Measurements from ENCODE around the gene VPS37D. TPM values are rescaled to one million over a fixed set of nuclear protein-coding genes. Genes with fewer than 3 reads are reported as not detected.

The VPS37D gene
- total and polyA plus RNA-seq, 2 donors = 3.2 to 4.7 TPM

- Histone ChIP-seq H3K36me3 (ENCODE audit: insufficient read depth) (no peaks in the 10 kb centered on the region), H3K4me1 (ENCODE audit: insufficient read depth) (no peaks in the 10 kb centered on the region), H3K27ac (ENCODE audit: low read depth) (no peak overlapping the region), H3K4me3 (ENCODE audit: low read depth, low read length) (no peak overlapping the region)
- WGBS = 91% methylated on average over 15 of the region's 15 CpGs
- no peak for DNase-seq (ENCODE audit: extremely low spot score)
Observed at GRCh38 chr7:73700581-73701134, 33.0 kb downstream of the VPS37D start.

- no peak overlapping the region for H3K27ac ChIP-seq (ENCODE audit: low read depth)
- no peaks in the 10 kb centered on the region for H3K36me3 ChIP-seq (ENCODE audit: insufficient read depth)
- WGBS = 71% methylated on average over 13 of the region's 13 CpGs
- no peaks in the 10 kb centered on the region for H3K4me1 ChIP-seq (ENCODE audit: insufficient read depth)
- no peak for DNase-seq (ENCODE audit: extremely low spot score)
- no peak overlapping the region for H3K4me3 ChIP-seq (ENCODE audit: low read depth, low read length)
Observed at GRCh38 chr7:73701357-73701995, 33.8 kb downstream of the VPS37D start.

- Histone ChIP-seq H3K4me1 (ENCODE audit: insufficient read depth) (no peaks in the 10 kb centered on the region), H3K4me3 (ENCODE audit: low read depth, low read length) (no peak overlapping the region), H3K36me3 (ENCODE audit: insufficient read depth) (no peaks in the 10 kb centered on the region), H3K27ac (ENCODE audit: low read depth) (no peak overlapping the region)
- WGBS = 84% methylated on average over 8 of the region's 8 CpGs
- DNase-seq (ENCODE audit: extremely low spot score) = no peak
Observed at GRCh38 chr7:73702226-73702625, 34.6 kb downstream of the VPS37D start.

- WGBS = 90% methylated on average over 18 of the region's 18 CpGs
- DNase-seq (ENCODE audit: extremely low spot score) = no peak
- no peaks in the 10 kb centered on the region for H3K36me3 ChIP-seq (ENCODE audit: insufficient read depth)
- no peaks in the 10 kb centered on the region for H3K4me1 ChIP-seq (ENCODE audit: insufficient read depth)
- H3K4me3 ChIP-seq (ENCODE audit: low read depth, low read length) = no peak overlapping the region
- H3K27ac ChIP-seq (ENCODE audit: low read depth) = no peak overlapping the region
Observed at GRCh38 chr7:73702665-73703064, 35.0 kb downstream of the VPS37D start.

- WGBS = 67% methylated on average over 13 of the region's 13 CpGs
- Histone ChIP-seq H3K36me3 (ENCODE audit: insufficient read depth) (no peaks in the 10 kb centered on the region), H3K27ac (ENCODE audit: low read depth) (no peak overlapping the region)
Observed at GRCh38 chr7:73703225-73703624, 35.6 kb downstream of the VPS37D start.

GRCh38 chr7:73703757-73704639, 36.4 kb downstream of the VPS37D start:
- 25% methylated on average over 45 of the region's 45 CpGs for WGBS
- no peaks in the 10 kb centered on the region for H3K4me1 ChIP-seq (ENCODE audit: insufficient read depth)
- H3K36me3 ChIP-seq (ENCODE audit: insufficient read depth) = no peaks in the 10 kb centered on the region
- H3K27ac ChIP-seq (ENCODE audit: low read depth) = no peak overlapping the region
- no peak overlapping the region for H3K4me3 ChIP-seq (ENCODE audit: low read depth, low read length)
- no peak for DNase-seq (ENCODE audit: extremely low spot score)

More at GRCh38 chr7:73703225-73703624, 35.6 kb downstream of the VPS37D start:
- no peak for DNase-seq (ENCODE audit: extremely low spot score)
- Histone ChIP-seq H3K4me1 (ENCODE audit: insufficient read depth) (no peaks in the 10 kb centered on the region), H3K4me3 (ENCODE audit: low read depth, low read length) (no peak overlapping the region)

GRCh38 chr7:73704640-73705550, 37.3 kb downstream of the VPS37D start:
- H3K36me3 ChIP-seq (ENCODE audit: insufficient read depth) = no peaks in the 10 kb centered on the region
- DNase-seq (ENCODE audit: extremely low spot score) = no peak
- no peak overlapping the region for H3K27ac ChIP-seq (ENCODE audit: low read depth)
- H3K4me1 ChIP-seq (ENCODE audit: insufficient read depth) = no peaks in the 10 kb centered on the region
- WGBS = 63% methylated on average over 23 of the region's 23 CpGs
- no peak overlapping the region for H3K4me3 ChIP-seq (ENCODE audit: low read depth, low read length)

- no peak overlapping the region for H3K27ac ChIP-seq (ENCODE audit: low read depth)
- no peak for DNase-seq (ENCODE audit: extremely low spot score)
- H3K4me1 ChIP-seq (ENCODE audit: insufficient read depth) = no peaks in the 10 kb centered on the region
- H3K36me3 ChIP-seq (ENCODE audit: insufficient read depth) = no peaks in the 10 kb centered on the region
- 86% methylated on average over 10 of the region's 10 CpGs for WGBS
- no peak overlapping the region for H3K4me3 ChIP-seq (ENCODE audit: low read depth, low read length)
Observed at GRCh38 chr7:73705551-73705920, 37.9 kb downstream of the VPS37D start.

GRCh38 chr7:73706126-73707044, 38.8 kb downstream of the VPS37D start:
- no peak for DNase-seq (ENCODE audit: extremely low spot score)
- H3K36me3 ChIP-seq (ENCODE audit: insufficient read depth) = no peaks in the 10 kb centered on the region
- H3K4me3 ChIP-seq (ENCODE audit: low read depth, low read length) = no peak overlapping the region
- no peaks in the 10 kb centered on the region for H3K4me1 ChIP-seq (ENCODE audit: insufficient read depth)
- H3K27ac ChIP-seq (ENCODE audit: low read depth) = no peak overlapping the region
- 82% methylated on average over 25 of the region's 25 CpGs for WGBS

- DNase-seq (ENCODE audit: extremely low spot score) = no peak
- Histone ChIP-seq H3K27ac (ENCODE audit: low read depth) (no peak overlapping the region), H3K36me3 (ENCODE audit: insufficient read depth) (no peaks in the 10 kb centered on the region), H3K4me3 (ENCODE audit: low read depth, low read length) (no peak overlapping the region), H3K4me1 (ENCODE audit: insufficient read depth) (no peaks in the 10 kb centered on the region)
- 73% methylated on average over 15 of the region's 15 CpGs for WGBS
Observed at GRCh38 chr7:73707045-73707631, 39.5 kb downstream of the VPS37D start.

- no peak overlapping the region for H3K27ac ChIP-seq (ENCODE audit: low read depth)
- H3K4me1 ChIP-seq (ENCODE audit: insufficient read depth) = no peaks in the 10 kb centered on the region
- no peak for DNase-seq (ENCODE audit: extremely low spot score)
- H3K36me3 ChIP-seq (ENCODE audit: insufficient read depth) = no peaks in the 10 kb centered on the region
- no peak overlapping the region for H3K4me3 ChIP-seq (ENCODE audit: low read depth, low read length)
- WGBS = 96% methylated on average over 16 of the region's 16 CpGs
Observed at GRCh38 chr7:73708961-73709549, 41.4 kb downstream of the VPS37D start.

GRCh38 chr7:73712773-73713172, 45.1 kb downstream of the VPS37D start:
- 77% methylated on average over 1 of the region's 1 CpG for WGBS
- Histone ChIP-seq H3K27ac (ENCODE audit: low read depth) (no peak overlapping the region), H3K4me3 (ENCODE audit: low read depth, low read length) (no peak overlapping the region), H3K36me3 (ENCODE audit: insufficient read depth) (no peaks in the 10 kb centered on the region), H3K4me1 (ENCODE audit: insufficient read depth) (no peaks in the 10 kb centered on the region)
- DNase-seq (ENCODE audit: extremely low spot score) = no peak
